ENCODE results near the gene BIRC5.
A peak's percentile ranks its signal among the peaks of the same experiment; 100 is the strongest.

Gene BIRC5

GRCh38 chr17:78196716-78197115 is 17.3 kb upstream of the BIRC5 start:
- H3K36me3 ChIP-seq (ENCODE audit: control insufficient read depth, insufficient read depth, low read length): no peaks in the 10 kb centered on the region
- no peak overlapping the region for H3K27ac ChIP-seq (ENCODE audit: low read depth, low read length)

GRCh38 chr17:78197147-78197832 is 16.8 kb upstream of the BIRC5 start:
- H3K27me3 ChIP-seq (ENCODE audit: control insufficient read depth, insufficient read depth, low read length): no peaks in the 10 kb centered on the region
- no peaks in the 10 kb centered on the region for H3K4me1 ChIP-seq (ENCODE audit: control insufficient read depth, insufficient read depth, low read length)
- no peak overlapping the region for H3K4me3 ChIP-seq (ENCODE audit: low read length)
- no peak overlapping the region for H3K27ac ChIP-seq (ENCODE audit: low read depth, low read length)
- no peaks in the 10 kb centered on the region for H3K36me3 ChIP-seq (ENCODE audit: control insufficient read depth, insufficient read depth, low read length)
- H3K9ac ChIP-seq (ENCODE audit: low read length): no peak overlapping the region

More at GRCh38 chr17:78196716-78197115, 17.3 kb upstream of the BIRC5 start:
- no peaks in the 10 kb centered on the region for H3K4me1 ChIP-seq (ENCODE audit: control insufficient read depth, insufficient read depth, low read length)
- H3K27me3 ChIP-seq (ENCODE audit: control insufficient read depth, insufficient read depth, low read length): no peaks in the 10 kb centered on the region
- H3K9ac ChIP-seq (ENCODE audit: low read length): no peak overlapping the region
- H3K4me3 ChIP-seq (ENCODE audit: low read length): no peak overlapping the region

GRCh38 chr17:78200451-78200850 is 13.6 kb upstream of the BIRC5 start:
- H3K36me3 ChIP-seq (ENCODE audit: control insufficient read depth, insufficient read depth, low read length): peaks cover 4% of the 10 kb centered on the region
- H3K4me1 ChIP-seq (ENCODE audit: control insufficient read depth, insufficient read depth, low read length): no peaks in the 10 kb centered on the region
- no peaks in the 10 kb centered on the region for H3K27me3 ChIP-seq (ENCODE audit: control insufficient read depth, insufficient read depth, low read length)
- no peak overlapping the region for H3K4me3 ChIP-seq (ENCODE audit: low read length)
- no peak overlapping the region for H3K9ac ChIP-seq (ENCODE audit: low read length)
- no peak overlapping the region for H3K27ac ChIP-seq (ENCODE audit: low read depth, low read length)

GRCh38 chr17:78202666-78203065 is 11.4 kb upstream of the BIRC5 start:
- no peak overlapping the region for H3K9ac ChIP-seq (ENCODE audit: low read length)
- H3K4me3 ChIP-seq (ENCODE audit: low read length): no peak overlapping the region
- no peaks in the 10 kb centered on the region for H3K27me3 ChIP-seq (ENCODE audit: control insufficient read depth, insufficient read depth, low read length)
- peaks cover 4% of the 10 kb centered on the region for H3K36me3 ChIP-seq (ENCODE audit: control insufficient read depth, insufficient read depth, low read length)
- no peaks in the 10 kb centered on the region for H3K4me1 ChIP-seq (ENCODE audit: control insufficient read depth, insufficient read depth, low read length)
- H3K27ac ChIP-seq (ENCODE audit: low read depth, low read length): no peak overlapping the region

- peaks cover 5% of the 10 kb centered on the region for H3K36me3 ChIP-seq (ENCODE audit: control insufficient read depth, insufficient read depth, low read length)
Measured at GRCh38 chr17:78204387-78205123, 9.5 kb upstream of the BIRC5 start.

GRCh38 chr17:78205124-78205775 is 8.8 kb upstream of the BIRC5 start:
- Histone ChIP-seq H3K27me3 (ENCODE audit: control insufficient read depth, insufficient read depth, low read length) (no peaks in the 10 kb centered on the region), H3K4me3 (ENCODE audit: low read length) (no peak overlapping the region), H3K36me3 (ENCODE audit: control insufficient read depth, insufficient read depth, low read length) (peaks cover 5% of the 10 kb centered on the region), H3K9ac (ENCODE audit: low read length) (no peak overlapping the region), H3K4me1 (ENCODE audit: control insufficient read depth, insufficient read depth, low read length) (no peaks in the 10 kb centered on the region), H3K27ac (ENCODE audit: low read depth, low read length) (no peak overlapping the region)

More at GRCh38 chr17:78204387-78205123, 9.5 kb upstream of the BIRC5 start:
- no peak overlapping the region for H3K4me3 ChIP-seq (ENCODE audit: low read length)
- no peaks in the 10 kb centered on the region for H3K27me3 ChIP-seq (ENCODE audit: control insufficient read depth, insufficient read depth, low read length)
- no peaks in the 10 kb centered on the region for H3K4me1 ChIP-seq (ENCODE audit: control insufficient read depth, insufficient read depth, low read length)
- H3K27ac ChIP-seq (ENCODE audit: low read depth, low read length): no peak overlapping the region
- H3K9ac ChIP-seq (ENCODE audit: low read length): no peak overlapping the region

- H3K36me3 ChIP-seq (ENCODE audit: control insufficient read depth, insufficient read depth, low read length): peaks cover 5% of the 10 kb centered on the region
- no peaks in the 10 kb centered on the region for H3K4me1 ChIP-seq (ENCODE audit: control insufficient read depth, insufficient read depth, low read length)
- H3K27ac ChIP-seq (ENCODE audit: low read depth, low read length): no peak overlapping the region
- H3K9ac ChIP-seq (ENCODE audit: low read length): no peak overlapping the region
- no peak overlapping the region for H3K4me3 ChIP-seq (ENCODE audit: low read length)
- H3K27me3 ChIP-seq (ENCODE audit: control insufficient read depth, insufficient read depth, low read length): no peaks in the 10 kb centered on the region
Measured at GRCh38 chr17:78206298-78206697, 7.8 kb upstream of the BIRC5 start.

- Histone ChIP-seq H3K4me3 (ENCODE audit: low read length) (no peak overlapping the region), H3K27me3 (ENCODE audit: control insufficient read depth, insufficient read depth, low read length) (no peaks in the 10 kb centered on the region), H3K36me3 (ENCODE audit: control insufficient read depth, insufficient read depth, low read length) (peaks cover 3% of the 10 kb centered on the region), H3K4me1 (ENCODE audit: control insufficient read depth, insufficient read depth, low read length) (no peaks in the 10 kb centered on the region), H3K9ac (ENCODE audit: low read length) (no peak overlapping the region), H3K27ac (ENCODE audit: low read depth, low read length) (no peak overlapping the region)
Measured at GRCh38 chr17:78208486-78208885, 5.6 kb upstream of the BIRC5 start.

- H3K27me3 ChIP-seq (ENCODE audit: control insufficient read depth, insufficient read depth, low read length): no peaks in the 10 kb centered on the region
- no peaks in the 10 kb centered on the region for H3K4me1 ChIP-seq (ENCODE audit: control insufficient read depth, insufficient read depth, low read length)
Measured at GRCh38 chr17:78210111-78210510, 3.9 kb upstream of the BIRC5 start.

GRCh38 chr17:78211032-78211431 is 3.0 kb upstream of the BIRC5 start:
- no peak overlapping the region for H3K9ac ChIP-seq (ENCODE audit: low read length)
- H3K27ac ChIP-seq (ENCODE audit: low read depth, low read length): no peak overlapping the region
- no peaks in the 10 kb centered on the region for H3K4me1 ChIP-seq (ENCODE audit: control insufficient read depth, insufficient read depth, low read length)
- H3K4me3 ChIP-seq (ENCODE audit: low read length): no peak overlapping the region
- peaks cover 2% of the 10 kb centered on the region for H3K36me3 ChIP-seq (ENCODE audit: control insufficient read depth, insufficient read depth, low read length)
- H3K27me3 ChIP-seq (ENCODE audit: control insufficient read depth, insufficient read depth, low read length): no peaks in the 10 kb centered on the region

More at GRCh38 chr17:78210111-78210510, 3.9 kb upstream of the BIRC5 start:
- Histone ChIP-seq H3K9ac (ENCODE audit: low read length) (no peak overlapping the region), H3K36me3 (ENCODE audit: control insufficient read depth, insufficient read depth, low read length) (peaks cover 2% of the 10 kb centered on the region), H3K4me3 (ENCODE audit: low read length) (no peak overlapping the region), H3K27ac (ENCODE audit: low read depth, low read length) (no peak overlapping the region)

GRCh38 chr17:78214706-78215061 is 631 bp downstream of the BIRC5 start:
- no peaks in the 10 kb centered on the region for H3K27me3 ChIP-seq (ENCODE audit: control insufficient read depth, insufficient read depth, low read length)
- no peak overlapping the region for H3K9ac ChIP-seq (ENCODE audit: low read length)
- no peaks in the 10 kb centered on the region for H3K4me1 ChIP-seq (ENCODE audit: control insufficient read depth, insufficient read depth, low read length)
- no peaks in the 10 kb centered on the region for H3K36me3 ChIP-seq (ENCODE audit: control insufficient read depth, insufficient read depth, low read length)
- H3K4me3 ChIP-seq (ENCODE audit: low read length): peak overlapping the region; percentile 59
- H3K27ac ChIP-seq (ENCODE audit: low read depth, low read length): no peak overlapping the region

GRCh38 chr17:78219396-78220150 is 5.5 kb downstream of the BIRC5 start:
- no peak overlapping the region for H3K4me3 ChIP-seq (ENCODE audit: low read length)
- H3K9ac ChIP-seq (ENCODE audit: low read length): no peak overlapping the region
- no peaks in the 10 kb centered on the region for H3K36me3 ChIP-seq (ENCODE audit: control insufficient read depth, insufficient read depth, low read length)
- H3K27ac ChIP-seq (ENCODE audit: low read depth, low read length): no peak overlapping the region
- no peaks in the 10 kb centered on the region for H3K4me1 ChIP-seq (ENCODE audit: control insufficient read depth, insufficient read depth, low read length)
- no peaks in the 10 kb centered on the region for H3K27me3 ChIP-seq (ENCODE audit: control insufficient read depth, insufficient read depth, low read length)

Data from rectal smooth muscle tissue (tissue), 1 donor.